Osteoblast (primary cell): ENCODE data around the gene GNAS-AS1. TPM values are rescaled to one million over a fixed set of nuclear protein-coding genes. Genes with fewer than 3 reads are reported as not detected.
A peak's percentile ranks its signal among the peaks of the same experiment; 100 is the strongest.

Experiments used
- DNase-seq: peaks from one replicate; pipeline ENCODE4 v3.0.0; 2011; ENCODE audit warnings: low spot score, mixed read lengths; ENCODE audit not compliant: insufficient read length; ENCODE audit errors: missing footprints
- H2AFZ ChIP-seq: 2 replicates; pipeline ENCODE4 v1.6.0; 2011; ENCODE audit warnings: mild to moderate bottlenecking, low read length
- H3K27ac ChIP-seq: 2 replicates; pipeline ENCODE4 v1.5.1; 2011; ENCODE audit warnings: mild to moderate bottlenecking, low read depth, low read length, moderate library complexity
- H3K27me3 ChIP-seq: 2 replicates; pipeline ENCODE4 v1.6.0; 2012; ENCODE audit warnings: mild to moderate bottlenecking, control low read depth, inconsistent platforms, low read length, moderate library complexity; ENCODE audit not compliant: insufficient read depth
- H3K36me3 ChIP-seq: 2 replicates; pipeline ENCODE4 v1.5.1; 2011; ENCODE audit warnings: mild to moderate bottlenecking, low read length, control low read depth, moderate library complexity; ENCODE audit not compliant: insufficient read depth
- H3K4me1 ChIP-seq: 2 replicates; pipeline ENCODE4 v1.5.1; 2011; ENCODE audit warnings: mild to moderate bottlenecking, low read length, control low read depth, moderate library complexity; ENCODE audit not compliant: insufficient read depth
- H3K4me2 ChIP-seq: 2 replicates; pipeline ENCODE4 v1.6.0; 2011; ENCODE audit warnings: mild to moderate bottlenecking, low read length; ENCODE audit not compliant: insufficient read depth
- H3K4me3 ChIP-seq: fragments of 200-600 bp; sonication (generic); 3 replicates; pipeline ENCODE4 v1.5.1; 2012; ENCODE audit warnings: mild to moderate bottlenecking, low read length, inconsistent platforms; ENCODE audit not compliant: insufficient read depth
- H3K79me2 ChIP-seq: 2 replicates; pipeline ENCODE4 v1.6.0; 2012; ENCODE audit warnings: mild to moderate bottlenecking, low read length, control low read depth, inconsistent platforms; ENCODE audit not compliant: insufficient read depth
- H3K9me3 ChIP-seq: 2 replicates; pipeline ENCODE4 v1.5.1; 2011; ENCODE audit warnings: low read depth, low read length, control low read depth
- H4K20me1 ChIP-seq: 2 replicates; pipeline ENCODE4 v1.6.0; 2012; ENCODE audit warnings: mild to moderate bottlenecking, low read length, control low read depth; ENCODE audit not compliant: insufficient read depth
- CTCF ChIP-seq: IDR thresholded peaks from 2 replicates; pipeline ENCODE4 v1.5.1; 2011; ENCODE audit warnings: mild to moderate bottlenecking, low read depth, low read length, moderate library complexity; ENCODE audit errors: extremely low read depth
- total RNA-seq: library from RNA; depleted of rRNA; stranded (reverse); fragments of >200 nt; gene quantifications from 2 replicates; pipeline ENCODE4 v1.2.3, GENCODE V29; 2012

GNAS-AS1 gene
- total RNA-seq, 1 donor: 0.72 TPM

- H3K4me1 ChIP-seq: peaks cover 36% of the 10 kb centered on the region
- H3K27ac ChIP-seq: no peak overlapping the region
- H4K20me1 ChIP-seq: peaks cover 69% of the 10 kb centered on the region
Observed at GRCh38 chr20:58897488-58897887, 46.8 kb upstream of the GNAS-AS1 start.

GRCh38 chr20:58896820-58897219, 46.1 kb upstream of the GNAS-AS1 start:
- no peak overlapping the region for H3K4me3 ChIP-seq
- TF ChIP-seq CTCF: no peak
- H3K36me3 ChIP-seq: peaks cover 27% of the 10 kb centered on the region
- peaks cover 98% of the 10 kb centered on the region for H3K79me2 ChIP-seq
- no peak overlapping the region for H3K4me2 ChIP-seq
- no peak overlapping the region for H2AFZ ChIP-seq
- no peak overlapping the region for H3K27ac ChIP-seq
- no peaks in the 10 kb centered on the region for H3K27me3 ChIP-seq
- peaks cover 36% of the 10 kb centered on the region for H3K4me1 ChIP-seq
- peaks cover 64% of the 10 kb centered on the region for H4K20me1 ChIP-seq
- no peaks in the 10 kb centered on the region for H3K9me3 ChIP-seq
- no peak for DNase-seq

More at GRCh38 chr20:58897488-58897887, 46.8 kb upstream of the GNAS-AS1 start:
- peaks cover 32% of the 10 kb centered on the region for H3K36me3 ChIP-seq
- H3K9me3 ChIP-seq: no peaks in the 10 kb centered on the region
- H3K4me2 ChIP-seq: no peak overlapping the region
- no peak overlapping the region for H3K4me3 ChIP-seq
- no peak for DNase-seq
- no peaks in the 10 kb centered on the region for H3K27me3 ChIP-seq
- TF ChIP-seq CTCF: no peak
- H2AFZ ChIP-seq: no peak overlapping the region
- peaks cover 100% of the 10 kb centered on the region for H3K79me2 ChIP-seq

- no peak for TF ChIP-seq CTCF
- H3K27ac ChIP-seq: peak overlapping the region; percentile 79
- H3K4me3 ChIP-seq: peak overlapping the region; percentile 47
- peaks cover 36% of the 10 kb centered on the region for H3K4me1 ChIP-seq
- H4K20me1 ChIP-seq: peaks cover 61% of the 10 kb centered on the region
- no peaks in the 10 kb centered on the region for H3K9me3 ChIP-seq
- H3K79me2 ChIP-seq: peaks cover 86% of the 10 kb centered on the region
- DNase-seq: no peak
- peaks cover 27% of the 10 kb centered on the region for H3K36me3 ChIP-seq
- H3K4me2 ChIP-seq: peak overlapping the region; percentile 94
- no peak overlapping the region for H2AFZ ChIP-seq
- no peaks in the 10 kb centered on the region for H3K27me3 ChIP-seq
Observed at GRCh38 chr20:58895448-58896180, 44.9 kb upstream of the GNAS-AS1 start.

GRCh38 chr20:58894652-58895447, 44.1 kb upstream of the GNAS-AS1 start:
- no peak for TF ChIP-seq CTCF
- Histone ChIP-seq H3K4me1 (peaks cover 30% of the 10 kb centered on the region), H3K79me2 (peaks cover 79% of the 10 kb centered on the region), H4K20me1 (peaks cover 53% of the 10 kb centered on the region), H3K4me3 (peak overlapping the region; percentile 47), H3K27me3 (no peaks in the 10 kb centered on the region), H3K4me2 (peak overlapping the region; percentile 94), H2AFZ (no peak overlapping the region), H3K36me3 (peaks cover 19% of the 10 kb centered on the region), H3K27ac (peak overlapping the region; percentile 79), H3K9me3 (no peaks in the 10 kb centered on the region)
- peak; percentile 89 for DNase-seq
